OCI-LY7 (cell line): Measurements from ENCODE around the gene HMCN1. TPM values are rescaled to one million over a fixed set of nuclear protein-coding genes. Genes with fewer than 3 reads are reported as not detected.

Experiments
- BruUV-seq: library from RNA; stranded (reverse); fragments of 400-500 nt; replicated peaks from 2 replicates; lab custom pipeline; 2021; lab: Mats Ljungman, UMichigan
- CTCF ChIA-PET: fragments of 300-600 bp; sonication (Branson Sonifier 250); formaldehyde crosslinking; loops from one replicate; lab custom pipeline; 2022; ENCODE audit warnings: antibody characterized with exemption; ENCODE audit not compliant: unreplicated experiment; lab: Charles Lee
- POLR2A ChIA-PET: fragments of 300-600 bp; sonication (Branson Sonifier 250); formaldehyde crosslinking; loops from one replicate; lab custom pipeline; 2022; ENCODE audit warnings: antibody characterized with exemption; lab: Charles Lee
- DNase-seq: peaks from one replicate; pipeline ENCODE4 v3.0.0-alpha.2; 2015; ENCODE audit warnings: low spot score
- H2AFZ ChIP-seq: fragments of 200-600 bp; sonication (generic), shearing (Covaris generic); 2 replicates; pipeline ENCODE4 v1.6.1; 2014; ENCODE audit warnings: mild to moderate bottlenecking, antibody characterized with exemption, low read length, moderate library complexity
- H3K27ac ChIP-seq: fragments of 200-600 bp; sonication (generic); 2 replicates; pipeline ENCODE4 v1.5.1; 2014; ENCODE audit warnings: mixed run types, low read depth, mild to moderate bottlenecking, moderate library complexity, low read length, inconsistent platforms; ENCODE audit not compliant: poor library complexity, severe bottlenecking
- H3K36me3 ChIP-seq: fragments of 200-600 bp; sonication (generic); 2 replicates; pipeline ENCODE4 v1.6.1; 2014; ENCODE audit warnings: mild to moderate bottlenecking, antibody characterized with exemption, low read length, moderate library complexity, mixed read lengths; ENCODE audit not compliant: insufficient read depth
- H3K4me1 ChIP-seq: fragments of 200-600 bp; sonication (generic); 2 replicates; pipeline ENCODE4 v1.5.1; 2014; ENCODE audit warnings: mild to moderate bottlenecking, low read length; ENCODE audit not compliant: insufficient read depth, poor library complexity, severe bottlenecking
- H3K4me2 ChIP-seq: fragments of 200-600 bp; sonication (generic); 2 replicates; pipeline ENCODE4 v1.6.1; 2014; ENCODE audit warnings: mild to moderate bottlenecking, low read length
- H3K4me3 ChIP-seq: fragments of 200-600 bp; sonication (generic); 2 replicates; pipeline ENCODE4 v1.5.1; 2014; ENCODE audit warnings: mild to moderate bottlenecking, low read depth, low read length; ENCODE audit not compliant: poor library complexity, severe bottlenecking
- H3K79me2 ChIP-seq: fragments of 200-600 bp; sonication (generic); 2 replicates; pipeline ENCODE4 v1.6.1; 2016; ENCODE audit warnings: low read depth, mild to moderate bottlenecking, low read length, moderate library complexity, mixed read lengths; ENCODE audit not compliant: insufficient read depth
- H3K9me2 ChIP-seq: fragments of 200-600 bp; sonication (generic); 2 replicates; pipeline ENCODE4 v1.6.1; 2016; ENCODE audit warnings: mild to moderate bottlenecking, low read length, mixed read lengths; ENCODE audit not compliant: insufficient read depth
- H3K9me3 ChIP-seq: fragments of 200-600 bp; sonication (generic); 2 replicates; pipeline ENCODE4 v1.6.1; 2014; ENCODE audit warnings: mild to moderate bottlenecking, mixed run types, low read length, mixed read lengths
- H4K20me1 ChIP-seq: fragments of 200-600 bp; sonication (generic); 2 replicates; pipeline ENCODE4 v1.6.1; 2014; ENCODE audit warnings: mild to moderate bottlenecking, antibody characterized with exemption, low read length, moderate library complexity, mixed read lengths; ENCODE audit not compliant: insufficient read depth
- EZH2phosphoT487 ChIP-seq: fragments of 200-600 bp; sonication (generic); IDR thresholded peaks from 2 replicates; pipeline ENCODE4 v1.6.1; 2018; ENCODE audit warnings: low read depth, borderline replicate concordance, mild to moderate bottlenecking, mixed run types, antibody characterized with exemption, low read length, moderate library complexity, mixed read lengths
- intact Hi-C: fragments of 100-400 bp; cut with micrococcal nuclease; formaldehyde crosslinking; loops from one replicate; pipeline ENCODE4 v1.10.0; 2022; ENCODE audit not compliant: unreplicated experiment
- total RNA-seq, 2 experiments: library from RNA; depleted of rRNA in 1 of 2; stranded (reverse); fragments of >200 nt in 1 of 2; shearing (Covaris generic) in 1 of 2; gene quantifications; 2 replicates each; pipeline ENCODE4 v1.2.3, GENCODE V29; 2014 to 2022
- TF ChIP-seq, protein P1 (sequence below): fragments of 200-600 bp; sonication (generic); conservative IDR thresholded peaks from 2 replicates; pipeline ENCODE4 v1.5.1; 2014; ENCODE audit warnings: mild to moderate bottlenecking, antibody characterized with exemption, low read length, moderate library complexity, mixed read lengths

HMCN1 gene
- total RNA-seq, 2 experiments from 2014 or later: 0.02 TPM; not detected in 1

DNA sequence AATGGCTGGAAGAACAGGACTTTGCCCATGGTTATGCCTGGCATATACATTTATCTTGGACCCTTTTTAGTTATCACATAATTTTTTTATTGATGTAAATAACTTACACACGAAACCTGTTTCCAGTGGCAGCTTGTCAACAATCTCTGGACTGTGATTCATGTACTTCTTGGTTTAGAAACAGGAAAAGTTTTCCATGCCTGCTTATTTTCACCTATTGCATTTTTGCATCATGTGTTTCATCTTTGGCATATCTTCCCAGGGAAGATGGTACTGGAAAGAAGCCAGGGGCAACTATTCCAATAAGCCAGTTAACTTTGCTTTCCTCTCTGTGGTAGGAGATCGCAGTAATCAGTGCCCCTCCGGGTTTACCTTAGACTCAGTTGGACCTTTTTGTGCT lies 430.6 kb downstream of the HMCN1 start:
- Histone ChIP-seq H3K27ac (no peak overlapping the region), H3K4me1 (no peaks in the 10 kb centered on the region), H3K9me3 (no peaks in the 10 kb centered on the region), H3K4me2 (no peak overlapping the region), H4K20me1 (no peaks in the 10 kb centered on the region), H3K4me3 (no peak overlapping the region), H3K36me3 (no peaks in the 10 kb centered on the region), H3K79me2 (no peaks in the 10 kb centered on the region), H3K9me2 (no peaks in the 10 kb centered on the region), H2AFZ (no peak overlapping the region)
- CTCF ChIA-PET: no interaction called here
- intact Hi-C loops: no loop called here
- no TSS peak for BruUV-seq
- POLR2A ChIA-PET: interaction anchor here (1.0 kb wide), 1 partner anchor 165 kb away, joined by 3 read pairs; no protein-coding TSS in a partner anchor
- no peak for TF ChIP-seq EZH2phosphoT487
- TF ChIP-seq, protein P1, sequence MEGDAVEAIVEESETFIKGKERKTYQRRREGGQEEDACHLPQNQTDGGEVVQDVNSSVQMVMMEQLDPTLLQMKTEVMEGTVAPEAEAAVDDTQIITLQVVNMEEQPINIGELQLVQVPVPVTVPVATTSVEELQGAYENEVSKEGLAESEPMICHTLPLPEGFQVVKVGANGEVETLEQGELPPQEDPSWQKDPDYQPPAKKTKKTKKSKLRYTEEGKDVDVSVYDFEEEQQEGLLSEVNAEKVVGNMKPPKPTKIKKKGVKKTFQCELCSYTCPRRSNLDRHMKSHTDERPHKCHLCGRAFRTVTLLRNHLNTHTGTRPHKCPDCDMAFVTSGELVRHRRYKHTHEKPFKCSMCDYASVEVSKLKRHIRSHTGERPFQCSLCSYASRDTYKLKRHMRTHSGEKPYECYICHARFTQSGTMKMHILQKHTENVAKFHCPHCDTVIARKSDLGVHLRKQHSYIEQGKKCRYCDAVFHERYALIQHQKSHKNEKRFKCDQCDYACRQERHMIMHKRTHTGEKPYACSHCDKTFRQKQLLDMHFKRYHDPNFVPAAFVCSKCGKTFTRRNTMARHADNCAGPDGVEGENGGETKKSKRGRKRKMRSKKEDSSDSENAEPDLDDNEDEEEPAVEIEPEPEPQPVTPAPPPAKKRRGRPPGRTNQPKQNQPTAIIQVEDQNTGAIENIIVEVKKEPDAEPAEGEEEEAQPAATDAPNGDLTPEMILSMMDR: no peak
- DNase-seq: no peak

DNA sequence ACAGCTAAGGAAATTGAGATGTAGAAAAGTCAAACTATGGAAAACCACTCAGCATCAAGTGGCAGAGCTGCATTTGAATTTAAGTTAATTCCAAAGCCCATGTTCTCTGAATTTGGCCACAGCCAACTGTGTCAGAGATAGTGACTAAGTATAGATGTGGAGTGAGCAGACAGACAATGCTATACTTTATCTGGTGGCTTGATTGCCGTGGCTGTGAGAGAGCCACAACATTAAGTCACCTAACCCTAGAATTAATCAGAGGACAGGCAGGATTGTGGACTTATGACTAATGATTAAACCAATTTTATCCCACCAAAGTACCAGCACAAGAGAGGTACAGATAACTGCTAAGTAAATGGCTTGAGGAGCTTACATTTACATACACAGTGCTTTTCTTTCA lies 431.1 kb downstream of the HMCN1 start:
- Histone ChIP-seq H3K9me2 (no peaks in the 10 kb centered on the region), H3K4me3 (no peak overlapping the region), H2AFZ (no peak overlapping the region), H3K27ac (no peak overlapping the region), H3K79me2 (no peaks in the 10 kb centered on the region), H4K20me1 (no peaks in the 10 kb centered on the region), H3K9me3 (no peaks in the 10 kb centered on the region), H3K4me1 (no peaks in the 10 kb centered on the region), H3K4me2 (no peak overlapping the region), H3K36me3 (no peaks in the 10 kb centered on the region)
- ChIA-PET CTCF (no interaction called here), POLR2A (interaction anchor here (1.0 to 1.2 kb wide), 2 partner anchors 98 to 164 kb away, joined by 3 read pairs; no protein-coding TSS in a partner anchor)
- BruUV-seq: no TSS peak
- DNase-seq: no peak
- intact Hi-C loops: no loop called here
- TF ChIP-seq EZH2phosphoT487: no peak
- TF ChIP-seq, protein P1: no peak

DNA sequence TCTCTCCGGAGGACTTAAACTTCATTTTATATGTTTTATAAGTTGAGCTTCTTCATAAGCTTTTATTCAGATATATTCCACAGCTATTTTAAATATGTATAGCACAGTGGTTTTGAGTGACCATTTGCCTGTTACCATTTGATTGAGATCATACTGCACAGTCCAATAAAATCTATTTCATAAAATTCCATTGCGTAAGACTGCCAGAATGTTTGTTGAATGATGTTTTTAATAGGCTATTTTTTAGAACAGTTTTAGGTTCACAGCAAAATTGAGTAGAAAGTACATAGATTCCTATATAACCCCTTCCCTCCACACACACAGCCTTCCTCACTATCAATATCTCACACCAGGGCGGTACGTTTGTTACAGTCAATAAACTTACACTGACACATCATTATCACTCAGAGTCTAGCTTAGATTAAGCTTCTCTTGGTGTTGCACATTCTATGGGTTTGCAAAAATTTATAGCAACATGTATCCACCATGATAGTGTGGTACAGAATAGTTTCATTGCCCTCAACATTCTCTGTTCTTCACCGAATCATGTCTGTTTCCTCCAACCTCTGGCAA lies 433.0 kb downstream of the HMCN1 start:
- CTCF ChIA-PET: no interaction called here
- H3K36me3 ChIP-seq: no peaks in the 10 kb centered on the region
- no peaks in the 10 kb centered on the region for H3K9me2 ChIP-seq
- no peak for TF ChIP-seq EZH2phosphoT487
- TF ChIP-seq, protein P1: no peak
- no peak overlapping the region for H3K27ac ChIP-seq
- no peak overlapping the region for H3K4me3 ChIP-seq
- no peak overlapping the region for H3K4me2 ChIP-seq
- H2AFZ ChIP-seq: no peak overlapping the region
- H3K9me3 ChIP-seq: no peaks in the 10 kb centered on the region
- H3K4me1 ChIP-seq: no peaks in the 10 kb centered on the region
- no peak for DNase-seq
- intact Hi-C loops: no loop called here
- H4K20me1 ChIP-seq: no peaks in the 10 kb centered on the region
- POLR2A ChIA-PET: interaction anchor here (0.6 kb wide), 1 partner anchor 159 kb away, joined by 3 read pairs; no protein-coding TSS in a partner anchor
- BruUV-seq: no TSS peak
- H3K79me2 ChIP-seq: no peaks in the 10 kb centered on the region
